Activated effector memory CD4-positive, alpha-beta T cell treated with anti-CD3 and anti-CD28 coated beads, Interleukin-2, amount 50 U/mL, for 16 hours (primary cell): ENCODE measurements around the gene SNAP29.
"Not testable (repeated sequence)": the region's sequence is repeated elsewhere in the genome, so short reads cannot be mapped to it uniquely, and the experiment has no call there.

Experiments
- DNase-seq: peaks from one replicate; pipeline ENCODE4 v3.0.0-alpha.2; 2020

SNAP29 gene

DNA sequence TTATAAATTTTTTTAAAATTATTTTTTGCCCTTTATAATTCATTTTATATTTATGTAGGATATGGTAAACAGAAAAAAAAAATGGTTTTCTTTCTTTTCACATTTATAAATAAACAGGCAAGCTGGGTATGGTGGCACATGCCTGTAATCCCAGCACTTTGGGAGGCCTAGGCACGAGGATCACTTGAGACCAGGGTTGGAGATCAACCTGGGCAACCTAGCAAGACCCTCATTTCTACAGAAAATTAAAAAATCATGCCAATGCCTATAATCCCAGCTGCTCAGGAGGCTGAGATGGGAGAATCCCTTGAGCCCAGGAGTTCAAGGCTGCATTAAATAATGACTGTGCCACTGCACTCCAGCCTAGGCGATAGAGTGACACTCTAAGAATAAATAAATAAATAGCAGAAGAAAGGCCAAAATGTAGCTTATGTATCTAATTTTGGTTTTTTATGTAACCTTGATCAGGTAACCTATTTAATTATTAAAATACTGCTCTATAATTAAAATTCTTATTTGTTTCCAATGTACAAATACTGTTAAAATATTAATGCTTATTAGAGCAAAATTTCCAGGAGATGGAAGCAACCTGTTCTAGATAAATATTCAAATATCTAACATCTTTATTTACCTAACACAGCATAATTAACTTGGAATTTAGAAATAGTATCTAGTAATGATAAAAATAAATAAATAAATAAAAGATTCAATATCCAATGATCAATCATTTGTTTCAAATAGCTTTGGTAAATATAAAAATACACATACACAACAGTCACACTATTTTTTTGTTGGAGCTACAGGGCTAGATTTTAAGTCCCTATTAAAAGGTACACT is 21.6 kb upstream of the SNAP29 start:
- DNase-seq, result no peak

DNA sequence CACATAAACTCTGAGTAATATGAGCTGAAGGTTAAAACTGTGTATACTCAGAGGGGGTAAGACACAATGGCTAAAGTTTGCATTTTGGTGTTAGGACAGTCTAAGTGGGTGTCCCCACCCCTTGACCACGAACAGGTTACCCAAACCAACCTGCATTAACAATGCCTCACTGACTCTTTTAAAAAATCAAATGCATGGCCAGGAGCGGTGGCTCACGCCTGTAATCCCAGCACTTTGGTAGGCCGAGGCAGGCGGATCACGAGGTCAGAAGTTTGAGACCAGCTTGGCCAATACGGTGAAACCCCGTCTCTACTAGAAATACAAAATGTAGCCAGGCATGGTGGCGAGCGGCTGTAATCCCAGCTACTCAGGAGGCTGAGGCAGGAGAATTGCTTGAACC is 19.5 kb upstream of the SNAP29 start:
- not testable (repeated sequence) for DNase-seq

DNA sequence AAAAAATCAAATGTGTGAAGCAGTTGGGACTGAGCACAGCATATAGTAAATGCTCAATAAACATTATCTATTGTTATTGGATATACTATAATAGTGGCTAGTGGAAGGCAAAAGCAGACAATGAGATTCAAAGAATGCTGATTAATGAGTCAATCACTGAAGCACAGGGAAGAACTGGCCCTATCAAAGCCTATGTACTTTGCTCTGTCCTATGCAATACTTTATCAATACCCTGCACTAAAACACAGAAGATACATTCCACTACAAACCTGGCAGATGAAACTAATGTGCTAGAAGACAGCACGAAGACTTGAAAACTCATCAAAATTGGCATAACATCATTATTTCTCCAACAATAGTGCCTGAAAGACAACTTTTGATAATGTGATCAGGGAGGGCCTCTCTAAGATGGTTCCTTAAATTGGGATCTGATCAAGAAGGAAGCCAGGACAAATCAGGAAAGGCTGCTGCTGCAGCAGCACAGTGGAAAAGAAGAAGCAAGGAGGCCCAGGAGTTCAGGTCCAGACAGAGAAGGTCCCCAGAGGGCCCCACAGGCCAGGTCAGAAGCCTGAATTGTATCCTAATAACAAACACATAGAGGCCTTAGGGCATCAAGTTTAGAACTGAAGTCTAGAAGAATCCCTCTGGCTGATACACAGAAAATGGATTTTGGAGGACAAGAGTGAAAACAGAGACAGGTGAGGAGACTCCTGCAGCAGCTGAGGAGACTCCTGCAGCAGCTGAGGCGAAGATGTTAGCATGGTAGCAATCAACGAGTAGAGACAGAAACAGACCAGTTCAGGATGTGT is 18.8 kb upstream of the SNAP29 start:
- no peak for DNase-seq

- no peak for DNase-seq
Observed at GRCh38 chr22:20840646-20841371, 18.0 kb upstream of the SNAP29 start.

- no peak for DNase-seq
Observed at GRCh38 chr22:20843501-20843900, 15.3 kb upstream of the SNAP29 start.

DNA sequence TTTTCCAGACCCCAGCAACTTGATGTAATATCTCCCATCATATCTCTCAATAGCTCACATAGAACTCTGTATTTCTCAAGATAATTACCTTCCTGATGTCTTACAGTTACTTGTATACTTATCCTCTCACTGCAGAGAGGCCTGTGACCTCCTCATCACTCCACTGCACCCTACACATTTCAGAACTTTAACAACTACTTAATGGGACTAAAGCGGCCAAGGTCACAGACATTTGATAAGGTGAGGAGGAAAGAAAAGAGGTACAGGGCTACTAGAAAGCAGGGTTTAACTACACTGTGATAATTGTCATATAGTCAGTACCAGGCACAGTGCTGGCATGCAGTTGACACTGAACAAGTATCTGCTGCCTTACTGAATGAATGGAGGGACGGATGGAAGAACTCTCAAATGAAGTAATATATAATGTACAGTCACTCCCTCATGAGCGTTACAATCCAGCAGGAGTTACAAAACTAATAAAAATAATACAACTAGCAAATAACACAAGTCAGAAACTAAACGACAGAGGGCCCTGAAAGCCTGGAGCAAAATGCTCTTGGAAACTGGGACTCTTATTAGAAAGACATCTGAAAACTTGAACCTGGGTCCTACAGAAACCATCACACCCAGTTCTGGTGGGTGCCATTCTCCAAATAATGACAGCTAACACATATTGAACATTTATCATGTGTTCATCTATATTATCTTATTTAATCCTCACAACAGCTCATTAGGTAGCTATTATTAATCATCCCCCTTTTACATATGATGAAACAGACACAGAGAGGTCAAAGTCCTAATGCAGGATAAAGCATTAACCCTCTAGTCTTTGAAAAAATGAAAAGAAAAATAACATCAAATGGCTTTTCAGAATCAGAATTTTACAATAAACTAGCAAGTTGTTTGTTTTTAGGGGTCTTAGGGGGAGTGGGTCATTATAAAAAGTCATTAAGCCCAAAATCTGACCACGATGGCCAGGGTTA is 14.5 kb upstream of the SNAP29 start:
- DNase-seq, result no peak

GRCh38 chr22:20847318-20847822 is 11.4 kb upstream of the SNAP29 start:
- DNase-seq, result peak; percentile 30

GRCh38 chr22:20852076-20852475 is 6.7 kb upstream of the SNAP29 start:
- DNase-seq, result peak; percentile 45

- DNase-seq, result no peak
Observed at GRCh38 chr22:20852503-20852902, 6.3 kb upstream of the SNAP29 start.

GRCh38 chr22:20853236-20853660 is 5.6 kb upstream of the SNAP29 start:
- DNase-seq, result peak; percentile 2

DNA sequence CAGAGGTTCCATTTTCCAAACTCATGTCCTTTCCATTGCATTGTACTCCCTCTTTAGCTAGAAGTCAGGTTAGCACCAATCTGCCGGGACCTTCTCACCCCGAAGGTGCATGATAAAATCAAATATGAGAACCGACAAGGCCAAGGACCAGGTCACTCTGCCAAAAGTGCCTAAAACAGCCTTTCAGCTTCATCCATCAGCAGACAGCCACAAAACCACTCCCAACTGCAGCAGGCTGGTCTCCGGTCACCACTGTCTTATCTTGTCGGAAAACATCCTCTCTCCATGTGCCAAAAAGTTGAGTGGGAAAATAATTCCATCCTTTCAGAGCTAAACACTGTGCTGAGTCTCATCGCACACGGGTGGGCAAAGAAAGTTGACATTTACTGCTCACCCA is 1.6 kb upstream of the SNAP29 start:
- no peak for DNase-seq

DNA sequence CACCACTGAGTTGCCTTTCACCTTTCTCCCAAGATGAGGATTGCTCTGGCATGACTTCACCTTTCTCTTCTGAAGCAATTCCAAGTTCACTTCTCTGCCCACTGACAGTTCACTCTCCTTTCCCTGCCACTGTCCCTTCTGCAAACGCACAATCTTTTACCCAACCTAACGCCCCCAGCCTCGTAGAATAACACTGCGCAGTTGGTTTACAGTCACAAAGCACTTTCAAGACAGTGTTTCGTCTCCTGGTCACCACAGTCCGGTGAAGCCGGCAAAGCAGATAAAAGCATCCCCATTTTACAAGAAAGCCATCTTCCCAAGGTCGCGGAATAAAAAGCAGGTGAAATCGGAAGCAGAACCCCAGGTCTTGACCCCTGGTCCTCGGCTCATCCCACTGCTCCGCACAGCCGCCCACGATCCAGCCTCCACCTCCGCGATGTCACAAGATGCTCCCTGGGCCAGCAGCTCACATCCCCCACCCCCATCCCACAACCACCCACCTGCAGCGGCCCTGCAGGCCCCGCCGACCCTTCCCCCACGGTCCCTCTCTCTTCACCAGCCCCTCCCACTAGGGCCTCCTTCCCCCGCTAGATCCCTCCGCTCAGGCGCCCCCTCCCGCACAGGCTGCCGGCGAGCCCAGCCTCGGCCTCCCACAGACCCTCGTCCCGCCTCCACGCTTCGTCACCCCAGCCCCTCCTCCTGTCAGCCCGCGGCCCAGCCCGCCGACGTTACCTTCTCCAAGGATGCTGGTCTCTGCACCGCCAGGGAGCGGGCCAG is 781 bp upstream of the SNAP29 start:
- peak; percentile 94 for DNase-seq

DNA sequence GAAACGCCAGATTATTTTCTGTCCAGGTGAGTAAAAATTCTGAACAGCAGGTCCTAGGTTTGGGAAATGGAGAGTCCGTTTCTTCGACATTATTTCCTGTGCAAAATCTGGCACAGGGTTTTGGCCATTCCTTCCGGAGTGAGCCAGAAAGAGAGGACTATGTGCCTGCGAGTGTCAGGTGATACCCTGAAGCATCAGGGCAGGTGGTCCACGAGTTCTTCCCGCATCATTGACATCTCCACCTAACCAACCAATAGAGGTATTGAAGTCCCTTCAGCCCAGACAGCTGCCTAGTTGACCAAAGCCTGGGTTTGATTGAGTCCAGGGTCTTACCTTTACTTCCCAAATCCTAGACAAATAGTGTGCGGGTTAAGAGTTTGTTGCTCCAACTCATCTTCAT is 808 bp downstream of the SNAP29 start:
- DNase-seq, result peak; percentile 62

DNA sequence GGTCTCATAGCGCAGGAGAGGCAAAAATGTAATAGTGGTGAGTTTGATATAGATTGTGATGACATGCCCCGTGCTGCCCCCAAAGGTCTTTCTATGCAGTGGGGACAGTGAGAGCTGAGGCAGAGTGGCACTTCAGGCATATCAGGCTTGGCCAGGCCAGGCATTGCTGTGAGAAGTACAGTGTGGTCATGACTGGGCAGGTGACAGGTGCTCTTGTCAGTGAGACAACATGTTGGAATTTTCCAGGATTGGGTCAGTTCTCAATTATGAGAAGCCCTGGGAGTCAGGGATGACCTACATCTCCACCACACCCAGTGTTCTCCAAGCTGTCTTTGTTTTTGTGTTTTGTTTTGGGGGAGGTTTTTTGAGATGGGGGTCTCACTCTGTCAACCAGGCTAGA is 3.7 kb downstream of the SNAP29 start:
- no peak for DNase-seq

DNA sequence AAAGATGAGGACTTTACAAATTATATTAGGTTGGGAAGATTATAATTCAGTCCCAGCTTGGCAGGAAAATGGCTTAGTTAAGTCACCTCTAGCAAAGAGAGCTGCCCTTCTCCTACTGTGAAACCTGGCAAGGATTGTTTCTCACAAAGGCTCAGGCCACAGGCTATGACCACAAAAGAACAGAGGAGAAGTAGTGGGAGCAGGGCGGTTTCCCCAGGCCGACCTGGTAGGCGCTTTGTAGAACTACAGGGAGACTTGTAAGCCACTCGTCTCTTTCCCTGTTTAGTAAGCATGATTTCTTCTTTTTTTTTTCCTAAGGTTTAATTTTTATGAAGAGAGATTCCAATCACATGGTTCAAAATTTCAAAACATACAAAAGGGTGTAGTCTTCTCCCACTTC is 4.6 kb downstream of the SNAP29 start:
- DNase-seq, result no peak

GRCh38 chr22:20864186-20864908 is 5.5 kb downstream of the SNAP29 start:
- DNase-seq, result no peak

DNA sequence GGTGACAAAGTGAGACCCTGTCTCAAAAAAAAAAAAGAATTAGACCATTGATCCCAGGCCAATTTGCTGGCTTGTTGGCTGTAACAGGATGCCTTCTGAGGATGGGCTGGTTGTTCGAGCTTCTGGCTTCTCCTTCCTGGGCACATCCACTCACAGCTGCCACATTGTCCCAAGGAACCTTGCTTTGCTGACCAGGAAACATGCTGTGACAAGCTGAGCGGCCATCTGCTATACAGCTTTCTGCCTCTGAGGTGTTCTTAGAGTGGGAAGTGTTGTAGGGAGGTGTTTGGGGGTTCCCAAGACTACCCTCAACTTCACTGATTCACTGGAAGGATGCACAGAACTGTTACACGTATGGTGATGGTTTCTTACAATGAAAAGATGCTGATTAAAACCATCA is 6.5 kb downstream of the SNAP29 start:
- no peak for DNase-seq

DNA sequence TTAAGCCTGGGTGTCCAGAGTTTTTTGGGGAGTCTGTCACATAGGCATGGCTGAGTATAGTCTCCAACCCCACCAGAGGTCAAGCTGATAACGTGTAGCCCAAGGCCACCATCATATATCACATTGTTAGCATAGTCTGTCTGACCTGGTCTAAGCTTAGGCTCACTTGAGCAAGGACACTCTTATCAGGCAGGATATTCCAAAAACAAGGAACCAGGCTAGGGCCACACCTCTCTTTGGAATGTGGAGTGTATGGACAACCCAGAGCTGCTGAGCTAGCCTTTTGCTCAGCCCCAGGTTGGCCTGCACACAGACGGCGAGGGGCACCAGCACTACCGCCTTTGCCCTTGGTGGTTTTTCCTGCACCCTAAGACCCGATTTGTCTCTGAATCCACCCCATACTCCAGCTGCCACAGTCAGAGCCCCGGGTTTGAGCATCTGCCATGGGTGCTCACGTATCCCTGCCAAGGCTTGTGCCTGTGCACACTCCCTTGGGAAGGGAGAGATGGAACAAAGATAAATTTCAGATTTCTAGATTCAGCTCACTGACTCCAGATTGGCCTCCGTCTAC is 7.2 kb downstream of the SNAP29 start:
- no peak for DNase-seq

DNA sequence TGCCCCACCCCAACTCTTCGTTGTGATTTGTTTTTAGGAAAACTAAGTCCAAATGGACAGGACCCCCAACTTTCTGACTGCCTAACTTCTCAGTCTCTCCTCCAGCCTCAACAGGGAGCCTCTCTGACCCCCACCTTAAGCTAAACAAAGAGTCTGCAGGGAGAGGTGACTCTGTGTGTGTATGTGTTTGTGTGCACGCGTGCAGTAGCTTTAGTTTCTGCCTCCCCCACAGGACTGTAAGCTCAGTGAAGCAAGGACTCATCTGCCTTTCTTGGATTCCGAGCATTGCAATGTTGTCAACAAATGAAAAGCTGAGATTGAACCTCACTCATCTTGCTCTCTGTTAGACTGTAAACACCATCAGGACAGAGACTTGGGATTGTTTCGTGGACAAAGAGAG is 7.9 kb downstream of the SNAP29 start:
- DNase-seq, result no peak
